GM18508 (cell line): ENCODE data around the gene EIF5.

Source experiments
- ATAC-seq: cut with Tn5 transposase; IDR thresholded peaks from one replicate; pipeline ENCODE4 v1.9.1; 2021; ENCODE audit warnings: moderate number of reproducible peaks; ENCODE audit not compliant: insufficient read depth, unreplicated experiment

EIF5 gene

DNA sequence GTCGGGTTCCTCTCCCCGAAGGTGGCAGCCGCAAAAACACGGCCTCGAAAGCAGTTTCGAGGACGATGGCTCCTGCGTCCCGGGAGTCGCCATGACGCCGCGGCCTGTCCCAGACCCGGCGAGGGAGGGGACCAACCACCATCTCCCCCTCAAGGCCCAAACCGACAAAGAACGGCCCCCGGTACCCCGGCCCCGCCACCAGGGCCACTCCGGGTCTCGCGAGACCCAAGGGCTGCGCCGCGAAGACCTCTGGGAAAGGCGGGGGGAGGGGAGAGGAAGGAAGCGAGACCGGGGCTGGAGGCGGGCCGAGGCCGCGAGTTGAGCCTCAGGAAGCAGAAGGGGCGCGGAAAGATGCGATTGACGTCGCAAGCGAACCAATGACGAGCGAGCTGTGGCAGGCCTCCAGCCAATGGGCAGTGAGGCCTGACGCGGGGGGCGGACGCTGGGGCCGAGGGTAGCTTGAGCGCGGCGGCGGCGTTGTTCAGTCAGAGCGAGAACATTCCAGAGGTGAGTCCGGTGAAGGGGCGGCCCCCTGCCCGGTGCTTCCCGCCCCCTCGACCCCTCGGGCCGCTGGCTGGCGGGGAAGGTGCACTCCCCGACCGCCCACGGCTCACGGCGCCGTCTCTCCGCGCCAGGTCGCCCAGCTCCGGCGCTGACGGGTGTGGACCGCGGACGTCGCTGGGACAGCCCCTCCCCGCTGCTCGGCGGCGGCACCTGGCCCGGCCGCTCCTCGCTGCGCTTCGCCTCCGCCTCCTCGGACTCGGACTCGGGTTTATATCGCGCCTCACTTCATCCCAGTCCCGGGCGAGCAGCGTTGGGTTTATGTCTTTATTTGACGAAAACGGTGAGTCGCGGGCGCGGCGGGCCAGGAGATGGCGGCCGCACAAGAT, at the start of gene EIF5:
TSS of gene EIF5 (plus strand) at position 484 of the 890 bp plus-strand sequence. CDS start 1,624 bp downstream, outside the sequence.
- ATAC-seq, result peak; percentile 83

DNA sequence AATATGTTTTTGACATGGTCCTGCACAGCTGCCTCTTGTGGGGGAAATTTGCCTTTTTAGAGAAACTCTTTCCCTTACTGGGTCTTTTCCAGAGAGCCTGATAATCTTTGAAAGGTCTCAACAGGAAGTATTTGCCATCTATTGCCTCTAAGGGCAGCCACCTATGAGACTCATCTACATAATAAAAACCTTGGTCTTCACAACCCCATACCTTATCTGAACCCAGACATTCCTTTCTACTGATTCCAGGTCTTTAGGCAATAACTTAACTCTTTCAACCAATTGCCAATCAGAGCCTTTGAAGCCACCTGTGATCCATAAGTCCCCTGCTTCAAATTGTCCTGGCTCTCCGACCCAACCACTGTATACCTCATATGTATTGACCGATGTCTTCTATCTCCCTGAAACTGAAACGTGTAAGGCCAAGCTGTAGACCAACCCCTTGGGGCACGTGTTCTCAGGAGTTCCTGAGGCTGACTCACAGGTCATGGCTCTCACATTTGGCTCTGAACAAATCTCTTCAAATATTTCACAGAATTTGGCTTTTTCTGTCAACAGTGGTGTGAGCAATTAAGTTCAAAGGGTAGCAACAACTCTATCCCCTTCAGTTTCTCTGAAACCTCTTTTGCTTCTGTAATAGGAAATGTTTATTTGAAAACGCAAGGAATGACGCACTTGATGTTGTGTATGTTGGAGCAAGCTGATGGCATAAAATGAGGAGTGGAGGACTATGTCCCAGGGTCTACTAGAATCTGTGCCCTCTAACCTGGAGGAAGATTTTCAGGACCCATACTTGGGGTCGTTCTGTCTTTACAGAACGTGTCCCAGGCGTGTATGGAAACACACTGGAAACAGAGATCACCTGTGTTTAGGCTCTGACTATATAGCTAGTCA, 49.2 kb upstream of the EIF5 start:
- ATAC-seq, result no peak

DNA sequence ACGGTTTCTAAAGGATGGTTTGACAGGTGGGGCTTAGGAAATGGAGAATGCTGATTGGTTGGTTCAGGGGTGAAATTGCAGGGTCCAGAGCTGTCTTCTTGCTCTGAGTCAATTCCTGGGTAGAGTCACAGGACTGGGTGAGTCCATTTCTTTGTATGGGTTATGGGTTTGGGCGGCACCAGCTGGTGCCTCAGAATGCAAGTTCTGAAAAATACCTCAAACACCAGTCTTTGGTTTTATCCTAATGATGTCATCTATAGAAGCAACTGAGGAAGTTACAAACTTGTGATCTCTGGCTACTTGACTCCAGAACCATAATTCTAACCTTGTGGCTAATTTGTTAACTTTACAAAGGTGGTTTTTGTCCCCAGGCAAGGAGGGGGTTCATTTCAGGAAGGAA, 47.6 kb upstream of the EIF5 start:
- no peak for ATAC-seq

DNA sequence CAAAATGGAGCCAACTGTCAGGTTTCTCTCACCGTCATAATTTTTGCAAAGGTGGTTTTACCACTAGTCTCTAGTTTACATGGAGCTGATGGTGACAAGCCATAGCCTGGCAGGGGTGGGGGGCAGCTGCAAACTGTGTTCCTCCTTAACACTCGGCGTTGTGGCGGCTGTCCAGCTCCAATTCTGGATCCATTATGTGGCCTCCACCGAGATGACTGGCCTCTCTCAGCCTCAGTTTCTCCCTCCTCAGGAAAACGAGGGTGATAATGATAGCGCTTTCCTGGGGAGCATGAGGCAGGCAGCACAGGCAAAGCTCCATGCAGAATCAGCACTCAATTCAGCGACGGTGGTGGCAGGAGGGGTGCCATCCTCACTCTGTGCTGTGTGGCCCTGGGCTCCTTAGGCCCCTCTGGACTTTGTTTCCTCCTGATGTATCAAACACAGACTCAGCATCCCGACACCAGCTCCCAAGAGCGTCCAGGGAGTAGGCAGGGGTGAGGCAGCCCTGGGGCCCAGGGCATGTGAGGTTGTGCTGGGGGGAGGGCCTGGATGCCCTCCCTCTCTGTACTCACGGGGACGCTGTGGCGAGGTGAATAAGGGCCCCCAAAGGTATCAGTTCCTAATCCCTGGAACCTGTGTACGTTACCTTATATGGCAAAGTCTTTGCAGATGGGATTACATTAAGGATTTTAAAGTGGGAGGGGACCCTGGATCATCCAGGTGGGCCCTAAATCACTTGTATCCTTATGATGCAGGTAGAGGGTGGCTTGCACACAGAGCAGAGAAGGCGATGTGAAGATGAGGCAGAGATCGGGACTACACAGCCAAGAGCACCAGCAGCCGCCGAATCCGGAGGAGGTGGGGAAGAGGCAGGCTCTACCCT, 46.8 kb upstream of the EIF5 start:
- ATAC-seq, result no peak

DNA sequence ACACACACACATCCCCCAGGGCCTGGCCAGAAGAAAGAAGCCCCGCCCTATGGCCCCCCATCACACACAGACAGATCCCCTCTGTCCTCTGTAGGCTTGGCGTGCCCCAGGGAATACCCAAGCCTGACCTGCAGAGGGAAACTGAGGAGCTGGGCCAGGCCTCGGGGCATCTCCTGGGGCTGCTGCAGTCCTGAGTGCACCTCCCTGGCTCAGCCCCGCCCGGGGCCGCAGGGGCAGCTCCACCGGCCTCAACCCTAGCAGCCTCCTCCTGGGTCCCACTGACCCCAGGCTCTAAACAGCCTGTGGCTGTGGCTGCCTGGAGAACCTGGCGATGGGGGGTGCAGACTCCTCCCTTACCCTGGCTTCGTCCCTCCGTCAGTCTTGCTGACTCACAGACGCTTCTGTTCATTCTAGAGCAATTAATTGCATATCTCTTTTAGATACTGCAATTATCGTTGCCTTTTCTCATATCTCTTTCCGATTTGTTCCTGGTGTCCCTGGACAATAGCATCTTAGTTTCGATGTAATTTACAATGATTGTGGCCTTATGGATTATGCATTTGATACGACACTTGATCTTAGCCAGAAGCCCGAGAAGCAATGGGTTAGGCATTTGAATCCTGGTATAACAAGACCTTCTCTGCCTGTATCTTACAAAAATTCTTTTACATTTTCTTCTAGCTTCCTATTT, 45.8 kb upstream of the EIF5 start:
- ATAC-seq, result no peak

DNA sequence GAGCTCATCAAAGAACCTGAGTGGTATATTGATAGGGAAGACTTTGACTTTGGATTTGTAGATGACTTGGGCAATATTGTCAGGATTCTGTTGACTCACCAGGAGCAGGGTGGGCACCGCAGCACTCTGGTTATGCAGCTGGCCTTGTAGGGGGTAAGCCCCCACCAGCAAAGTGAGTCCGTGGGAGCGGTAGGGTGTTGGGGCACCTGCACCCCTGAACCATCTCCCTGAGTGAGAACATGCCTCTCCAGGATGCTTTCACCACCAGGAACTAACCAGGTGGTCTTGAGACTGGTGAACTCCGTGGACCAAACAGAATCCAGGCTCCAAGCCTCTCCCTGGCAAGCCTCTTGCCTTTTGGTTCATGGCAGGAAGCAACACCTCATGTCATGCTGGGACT, 44.0 kb upstream of the EIF5 start:
- no peak for ATAC-seq

DNA sequence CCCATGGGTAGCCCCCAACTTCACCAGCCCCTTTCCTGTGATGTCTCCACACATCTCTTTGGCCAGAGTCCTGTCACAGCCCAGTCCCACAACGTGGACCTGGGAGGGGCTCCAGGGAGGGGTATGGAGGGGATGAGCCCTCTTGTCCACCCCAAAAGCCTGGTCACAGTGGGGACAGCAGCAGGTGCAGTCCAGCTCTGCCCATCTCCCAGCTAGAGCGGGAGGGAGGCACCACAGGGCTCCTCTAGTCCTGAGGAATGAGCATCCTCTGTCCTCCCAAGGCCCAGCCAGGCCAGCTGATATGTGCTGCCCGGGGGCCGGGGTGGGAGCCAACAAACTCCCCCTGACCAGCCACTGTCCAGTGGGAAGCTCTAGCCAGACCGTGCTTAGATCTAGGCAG, 43.5 kb upstream of the EIF5 start:
- no peak for ATAC-seq

DNA sequence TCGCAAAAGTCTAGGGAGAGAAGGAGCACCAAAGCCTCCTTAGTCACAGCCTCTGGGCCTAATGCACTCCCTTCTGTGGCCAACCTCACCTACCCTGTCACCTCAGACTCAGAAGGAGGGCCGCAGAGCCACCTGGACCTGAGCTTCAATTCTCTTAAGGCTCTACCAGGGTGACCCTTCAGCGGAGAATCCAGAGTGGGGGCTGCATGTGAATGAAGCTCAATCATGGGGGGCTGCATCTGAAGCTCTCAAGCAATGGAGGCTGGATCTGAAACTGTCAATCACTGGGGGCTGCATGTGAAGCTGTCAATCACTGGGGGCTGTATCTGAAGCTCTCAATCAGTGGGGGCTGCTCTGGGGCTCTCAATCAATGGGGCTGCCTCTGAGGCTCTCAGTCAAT, 43.1 kb upstream of the EIF5 start:
- no peak for ATAC-seq

DNA sequence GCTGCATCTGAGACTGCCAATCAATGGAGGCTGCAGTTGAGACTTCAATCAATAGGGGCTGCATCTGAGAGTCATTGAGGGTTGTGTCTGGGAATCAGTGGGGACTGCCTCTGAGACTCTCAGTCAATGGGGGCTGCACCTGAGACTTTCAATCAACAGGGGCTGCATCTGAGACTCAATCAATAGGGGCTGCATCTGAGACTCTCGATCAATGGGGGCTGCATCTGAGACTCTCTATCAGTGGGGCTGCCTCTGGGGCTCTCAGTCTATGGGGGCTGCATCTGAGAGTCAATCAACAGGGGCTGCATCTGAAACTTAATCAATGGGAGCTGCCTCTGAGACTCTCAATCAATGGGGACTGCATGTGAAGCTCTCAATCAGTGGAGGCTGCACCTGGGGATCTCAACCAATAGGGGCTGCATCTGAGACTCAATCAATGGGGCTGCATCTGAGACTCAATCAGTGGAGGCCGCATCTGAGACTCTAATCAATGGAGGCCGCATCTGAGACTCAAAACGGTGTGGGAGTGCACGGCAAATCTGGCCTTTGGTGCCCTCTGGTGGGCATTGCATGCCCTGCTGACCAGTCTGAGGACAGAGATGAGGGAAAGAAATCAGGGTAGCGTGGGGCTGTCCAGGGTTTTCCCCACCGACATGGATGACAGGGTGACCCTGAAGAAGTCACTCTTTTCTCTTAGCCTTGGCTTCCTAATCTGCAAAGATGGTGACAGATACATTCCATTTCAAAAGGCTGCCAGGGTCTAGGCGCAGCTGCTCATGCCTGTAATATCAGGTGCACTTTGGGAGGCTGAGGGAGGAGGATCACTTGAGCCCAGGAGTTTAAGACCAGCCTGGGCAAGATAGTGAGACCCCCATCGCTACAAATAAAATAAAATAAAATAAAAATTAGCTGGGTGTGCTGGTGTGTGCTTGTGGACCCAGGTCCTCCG, 41.3 kb upstream of the EIF5 start:
- ATAC-seq, result no peak

DNA sequence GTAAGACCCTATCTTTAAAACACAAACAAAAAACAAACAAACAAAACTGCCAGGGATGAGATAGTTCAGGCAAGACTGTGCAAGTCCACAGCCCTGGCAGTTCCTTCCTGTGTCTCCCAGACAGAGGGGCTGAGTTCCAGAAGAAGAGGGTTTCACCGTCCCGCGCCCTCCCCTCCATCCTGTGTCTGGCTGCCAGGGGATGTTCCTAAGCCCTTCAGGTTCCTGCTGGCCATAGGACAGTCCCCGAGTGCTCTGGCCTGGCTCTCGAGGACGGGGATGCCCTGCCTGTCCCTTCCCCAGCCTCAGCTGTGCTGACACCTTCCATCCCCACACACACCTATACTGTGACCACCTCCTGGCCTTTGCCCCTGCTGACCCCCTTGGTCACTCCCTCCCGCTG, 40.6 kb upstream of the EIF5 start:
- no peak for ATAC-seq

DNA sequence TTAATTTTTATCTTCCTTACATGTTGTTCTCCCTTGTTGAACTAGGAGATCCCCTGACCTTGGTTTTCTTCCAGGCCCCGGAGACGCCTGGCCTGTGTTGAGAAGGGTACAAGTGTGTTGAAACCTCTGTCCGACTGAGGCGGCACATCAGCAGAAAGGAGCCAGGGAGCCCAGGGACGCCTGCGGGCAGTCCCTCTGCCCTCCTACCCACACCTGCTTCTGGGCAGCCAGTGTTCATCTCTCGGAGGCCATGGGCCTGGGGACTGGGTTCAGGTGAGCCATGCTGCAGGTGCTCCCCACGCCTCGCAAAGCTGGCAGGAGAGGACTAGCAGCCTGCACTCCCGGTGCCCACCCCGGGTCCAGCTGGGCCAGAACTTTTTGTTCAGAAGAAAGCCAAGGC, 39.9 kb upstream of the EIF5 start:
- ATAC-seq, result no peak

DNA sequence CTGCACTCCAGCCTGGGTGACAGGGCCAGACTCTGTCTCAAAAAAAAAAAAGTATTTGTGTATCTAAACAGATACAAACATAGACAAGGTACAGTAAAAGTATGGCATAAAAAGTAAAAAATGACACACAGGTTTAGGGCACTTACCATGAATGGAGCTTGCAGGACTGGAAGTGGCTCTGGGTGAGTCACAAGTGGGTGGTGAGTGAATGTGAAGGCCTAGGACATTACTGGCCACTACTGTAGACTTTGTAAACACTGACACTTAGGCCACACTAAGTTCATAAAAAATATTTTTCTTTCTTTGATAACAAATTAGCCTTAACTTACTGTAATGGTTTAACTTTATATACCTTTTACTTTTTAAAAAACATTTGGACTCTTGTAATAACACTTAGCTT, 38.0 kb upstream of the EIF5 start:
- no peak for ATAC-seq

DNA sequence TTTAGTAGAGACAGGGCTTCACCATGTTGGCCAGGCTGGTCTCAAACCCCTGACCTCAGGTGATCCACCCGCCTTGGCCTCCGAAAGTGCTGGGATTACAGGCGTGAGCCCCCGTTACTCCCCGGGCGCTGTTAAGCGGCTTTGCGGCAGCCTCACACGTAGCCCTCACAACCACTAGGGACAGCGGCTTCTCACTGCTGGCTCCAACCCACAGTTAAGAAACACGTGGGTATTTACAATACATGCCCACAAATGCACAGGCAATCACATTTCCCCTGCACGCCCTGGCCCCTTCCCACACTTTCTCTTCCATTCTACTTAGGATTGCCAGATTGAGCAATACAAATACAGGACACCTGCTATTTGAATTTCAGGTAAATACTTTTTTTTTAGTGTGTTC, 37.0 kb upstream of the EIF5 start:
- no peak for ATAC-seq

DNA sequence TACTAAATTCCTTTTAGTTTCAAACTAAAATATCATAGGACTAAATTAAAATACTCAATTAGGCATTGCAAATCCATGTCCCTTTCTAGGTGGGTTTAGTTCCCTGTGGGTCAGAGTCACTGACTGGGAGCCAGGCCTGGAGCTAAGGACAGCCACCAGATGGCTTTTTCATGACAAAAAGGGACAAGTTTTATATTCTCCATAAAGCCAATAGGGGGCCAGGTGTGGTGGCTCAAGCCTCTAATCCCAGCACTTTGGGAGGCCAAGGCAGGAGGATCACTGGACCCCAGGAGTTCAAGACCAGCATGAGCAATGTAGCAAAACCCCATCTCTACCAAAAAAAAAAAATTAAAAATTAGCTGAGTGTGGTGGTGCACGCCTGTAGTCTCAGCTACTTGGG, 35.4 kb upstream of the EIF5 start:
- no peak for ATAC-seq

DNA sequence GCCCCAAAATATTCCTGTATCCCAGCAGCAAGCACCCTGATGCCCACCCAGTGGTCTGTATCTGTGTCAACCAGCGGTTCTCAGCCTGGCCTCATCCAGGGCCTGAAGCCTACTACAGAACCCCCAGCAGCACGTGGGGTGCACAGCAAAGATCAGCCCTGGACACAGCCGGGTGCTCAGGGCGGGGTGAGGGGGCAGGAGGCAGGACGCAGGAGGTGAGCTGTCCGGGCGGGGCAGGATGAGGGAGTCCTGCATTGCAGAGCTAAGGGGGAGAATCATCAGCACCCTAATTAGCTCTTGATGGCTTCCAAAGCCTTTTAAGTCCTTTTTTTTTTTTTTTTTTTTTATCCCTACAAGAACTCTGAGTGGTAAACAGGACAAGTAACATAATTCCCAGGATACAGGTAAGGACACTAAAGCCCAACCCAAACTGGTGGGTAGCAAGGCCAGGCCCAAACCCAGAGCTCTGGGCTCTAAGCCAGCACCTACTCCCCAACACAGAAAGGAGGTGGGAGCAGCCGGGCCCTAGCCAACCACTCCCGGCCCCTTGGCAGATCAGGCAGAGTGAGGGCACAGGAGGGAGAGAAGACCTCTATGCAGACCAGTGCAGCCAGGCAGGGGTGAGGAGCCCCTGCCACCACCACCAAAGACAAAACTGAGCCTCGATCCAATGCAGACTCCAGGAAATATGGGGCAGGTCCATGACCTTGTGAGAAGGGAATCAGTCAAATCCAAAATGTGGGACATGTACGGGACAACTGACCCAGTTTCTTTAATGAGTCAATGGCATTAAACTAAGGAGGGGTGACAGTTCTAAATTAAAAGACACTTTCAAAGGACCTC, 32.3 kb upstream of the EIF5 start:
- no peak for ATAC-seq

DNA sequence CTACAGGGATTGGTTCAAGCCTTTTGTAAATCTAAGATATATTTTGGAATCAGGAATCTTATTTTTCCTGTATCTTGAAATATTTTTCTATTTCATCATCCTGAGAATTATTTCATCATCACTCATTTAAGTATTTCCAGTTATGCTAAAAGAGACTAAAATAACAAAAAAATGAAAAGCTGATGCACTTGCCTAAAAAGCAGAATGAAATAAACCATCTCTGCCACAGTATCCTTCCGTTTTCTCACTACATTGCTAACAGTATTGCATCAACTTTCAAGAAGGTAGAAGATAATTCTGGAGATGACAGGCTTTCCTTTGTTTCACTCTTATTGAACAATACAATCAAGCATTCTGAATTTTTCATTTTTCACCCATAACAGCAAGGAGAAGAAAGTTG, 31.1 kb upstream of the EIF5 start:
- no peak for ATAC-seq

DNA sequence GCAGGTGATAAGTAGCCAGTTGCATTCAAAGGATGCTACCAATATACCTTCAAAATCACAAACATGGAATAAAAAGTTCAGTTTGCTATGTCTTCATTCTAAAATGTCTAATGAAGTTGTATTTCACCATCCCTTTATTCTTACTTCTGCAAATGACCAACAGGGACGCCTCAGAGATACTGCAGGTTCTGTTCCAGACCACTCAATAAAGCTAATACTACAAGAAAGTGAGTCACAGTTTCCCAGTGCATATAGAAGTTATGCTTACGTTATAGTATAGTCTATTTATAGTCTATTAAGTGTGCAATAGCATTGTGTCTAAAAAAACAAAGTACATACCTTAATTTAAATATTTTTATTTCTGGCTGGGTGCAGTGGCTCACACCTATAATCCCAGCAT, 29.3 kb upstream of the EIF5 start:
- ATAC-seq, result no peak
